Nephron (organoid): Measurements from ENCODE around the gene SH3PXD2A.
A peak's percentile ranks its signal among the peaks of the same experiment; 100 is the strongest.

Source experiments
- H3K27ac Mint-ChIP-seq, 3 experiments: 2 replicates each; pipeline ENCODE4 v1.8.0; 2020; ENCODE audit warnings: mixed read lengths in 3 of 3, mild to moderate bottlenecking in 2 of 3, moderate library complexity in 1 of 3
- H3K27me3 Mint-ChIP-seq: 2 replicates; pipeline ENCODE4 v1.8.0; 2021; ENCODE audit warnings: low read depth, mild to moderate bottlenecking, moderate library complexity, mixed read lengths
- H3K36me3 Mint-ChIP-seq: 2 replicates; pipeline ENCODE4 v1.8.0; 2020; ENCODE audit warnings: low read depth, mixed read lengths
- H3K4me1 Mint-ChIP-seq: 2 replicates; pipeline ENCODE4 v1.8.0; 2020; ENCODE audit warnings: mixed read lengths
- H3K4me3 Mint-ChIP-seq, 3 experiments: 2 replicates each; pipeline ENCODE4 v1.8.0; 2020; ENCODE audit warnings: mild to moderate bottlenecking in 3 of 3, mixed read lengths in 3 of 3, moderate library complexity in 2 of 3
- H3K9me3 Mint-ChIP-seq: 2 replicates; pipeline ENCODE4 v1.8.0; 2020; ENCODE audit warnings: mixed read lengths
- TF ChIP-seq, protein P1 (sequence below), 3 experiments: fragments of 200-600 bp; sonication (generic); IDR thresholded peaks; one replicate each; pipeline ENCODE4 v1.5.0; 2021; ENCODE audit warnings: antibody characterized with exemption in 3 of 3; ENCODE audit not compliant: unreplicated experiment in 3 of 3

SH3PXD2A gene

DNA sequence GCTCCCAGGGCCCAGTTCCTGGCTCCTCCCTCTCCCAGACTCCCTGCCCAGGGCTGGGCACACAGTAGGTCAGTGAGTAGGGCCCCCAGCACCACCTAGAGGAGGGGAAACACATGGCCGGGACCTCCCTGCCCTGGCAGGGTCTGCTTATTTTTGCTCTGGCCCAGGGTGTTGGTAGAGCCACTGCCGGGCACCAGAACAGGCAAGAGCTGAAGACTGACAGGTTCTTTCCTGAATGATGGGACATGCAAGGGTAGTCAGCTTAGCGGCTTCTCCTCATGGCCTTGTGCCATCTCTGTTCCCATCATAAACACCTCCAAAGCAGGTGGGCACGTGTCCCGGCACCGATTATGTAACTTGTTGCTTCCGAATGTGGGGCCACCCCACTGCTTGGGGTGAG lies 275.4 kb downstream of the SH3PXD2A start:
- Mint-ChIP-seq H3K27ac (peak overlapping the region; percentile 25 to 84 (median 77)), H3K27me3 (peaks cover 14% of the 10 kb centered on the region), H3K36me3 (peaks cover 3% of the 10 kb centered on the region), H3K4me1 (peaks cover 66% of the 10 kb centered on the region), H3K9me3 (no peaks in the 10 kb centered on the region), H3K4me3 (peak overlapping the region in 1 of 3 experiments; percentile 12)
- TF ChIP-seq, protein P1, sequence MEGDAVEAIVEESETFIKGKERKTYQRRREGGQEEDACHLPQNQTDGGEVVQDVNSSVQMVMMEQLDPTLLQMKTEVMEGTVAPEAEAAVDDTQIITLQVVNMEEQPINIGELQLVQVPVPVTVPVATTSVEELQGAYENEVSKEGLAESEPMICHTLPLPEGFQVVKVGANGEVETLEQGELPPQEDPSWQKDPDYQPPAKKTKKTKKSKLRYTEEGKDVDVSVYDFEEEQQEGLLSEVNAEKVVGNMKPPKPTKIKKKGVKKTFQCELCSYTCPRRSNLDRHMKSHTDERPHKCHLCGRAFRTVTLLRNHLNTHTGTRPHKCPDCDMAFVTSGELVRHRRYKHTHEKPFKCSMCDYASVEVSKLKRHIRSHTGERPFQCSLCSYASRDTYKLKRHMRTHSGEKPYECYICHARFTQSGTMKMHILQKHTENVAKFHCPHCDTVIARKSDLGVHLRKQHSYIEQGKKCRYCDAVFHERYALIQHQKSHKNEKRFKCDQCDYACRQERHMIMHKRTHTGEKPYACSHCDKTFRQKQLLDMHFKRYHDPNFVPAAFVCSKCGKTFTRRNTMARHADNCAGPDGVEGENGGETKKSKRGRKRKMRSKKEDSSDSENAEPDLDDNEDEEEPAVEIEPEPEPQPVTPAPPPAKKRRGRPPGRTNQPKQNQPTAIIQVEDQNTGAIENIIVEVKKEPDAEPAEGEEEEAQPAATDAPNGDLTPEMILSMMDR (IDR thresholded peaks at IDR 0.05; ENCODE audit: unreplicated experiment in 3 of 3) = no peak

DNA sequence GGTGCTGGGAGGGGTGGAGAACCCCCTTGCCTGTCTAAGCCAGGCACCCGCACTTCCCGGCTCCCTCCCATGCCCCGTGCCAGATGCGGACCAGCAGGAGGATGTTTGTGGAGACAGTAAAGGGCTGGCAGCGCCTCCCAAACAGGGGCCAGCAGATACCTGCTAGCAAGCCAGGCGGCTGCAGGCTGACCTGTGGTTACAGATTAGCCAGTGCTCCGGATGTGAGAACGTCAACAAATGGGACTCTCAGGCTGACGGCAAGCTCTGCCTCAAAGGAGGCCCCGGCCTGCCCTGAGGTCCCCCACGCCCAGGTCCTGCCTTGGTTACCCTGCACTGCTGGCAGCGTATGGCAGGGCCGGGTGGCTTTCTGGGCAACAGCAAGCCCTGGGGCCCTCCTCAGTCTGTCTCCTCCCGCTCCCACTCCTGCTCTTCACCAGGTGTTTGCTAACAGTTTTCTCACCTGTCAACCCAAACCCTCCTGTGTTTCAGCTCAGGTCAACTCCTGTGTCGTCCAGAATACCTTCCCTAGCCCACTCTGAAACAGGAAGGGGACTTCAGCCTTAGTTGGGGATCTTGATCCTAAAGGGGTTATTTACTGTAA lies 276.5 kb downstream of the SH3PXD2A start:
- H3K36me3 Mint-ChIP-seq = peaks cover 2% of the 10 kb centered on the region
- TF ChIP-seq, protein P1 (IDR thresholded peaks at IDR 0.05; ENCODE audit: unreplicated experiment in 3 of 3) = no peak
- peak overlapping the region in 2 of 3 experiments; percentile 35 to 45 for H3K27ac Mint-ChIP-seq
- peaks cover 77% of the 10 kb centered on the region for H3K4me1 Mint-ChIP-seq
- H3K4me3 Mint-ChIP-seq = no peak overlapping the region
- no peaks in the 10 kb centered on the region for H3K9me3 Mint-ChIP-seq
- H3K27me3 Mint-ChIP-seq = peaks cover 17% of the 10 kb centered on the region

- TF ChIP-seq, protein P1 (IDR thresholded peaks at IDR 0.05; ENCODE audit: unreplicated experiment in 3 of 3) = no peak
- Mint-ChIP-seq H3K27ac (peak overlapping the region; percentile 16 to 54 (median 36)), H3K4me3 (peak overlapping the region in 1 of 3 experiments; percentile 1), H3K4me1 (peaks cover 68% of the 10 kb centered on the region), H3K36me3 (no peaks in the 10 kb centered on the region), H3K9me3 (no peaks in the 10 kb centered on the region), H3K27me3 (peaks cover 16% of the 10 kb centered on the region)
These were observed 278.5 kb downstream of the SH3PXD2A start for GRCh38 chr10:103576862-103577261.

DNA sequence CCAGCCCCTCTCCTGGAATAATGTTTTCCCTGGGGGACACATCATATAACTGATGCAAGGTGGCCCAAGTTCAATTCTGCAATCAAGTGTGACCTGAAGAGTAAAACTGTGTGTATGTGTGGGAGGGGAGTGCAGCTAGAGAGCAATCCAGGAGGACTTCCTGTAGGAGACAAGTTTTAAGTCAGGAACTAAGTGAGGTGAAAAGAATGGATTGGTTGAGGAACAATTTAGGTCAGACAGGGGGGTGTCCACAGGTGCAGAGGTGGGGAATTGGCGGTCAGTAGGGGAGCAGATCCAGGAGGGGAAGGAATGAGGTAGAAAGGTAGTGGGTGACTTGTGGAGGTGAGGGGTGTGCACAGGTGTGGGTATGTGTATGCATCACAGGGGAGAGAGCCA lies 279.3 kb downstream of the SH3PXD2A start:
- peaks cover 16% of the 10 kb centered on the region for H3K27me3 Mint-ChIP-seq
- TF ChIP-seq, protein P1 (IDR thresholded peaks at IDR 0.05; ENCODE audit: unreplicated experiment in 3 of 3) = no peak
- H3K4me1 Mint-ChIP-seq = peaks cover 62% of the 10 kb centered on the region
- no peak overlapping the region for H3K27ac Mint-ChIP-seq
- H3K36me3 Mint-ChIP-seq = no peaks in the 10 kb centered on the region
- H3K4me3 Mint-ChIP-seq = no peak overlapping the region
- no peaks in the 10 kb centered on the region for H3K9me3 Mint-ChIP-seq

DNA sequence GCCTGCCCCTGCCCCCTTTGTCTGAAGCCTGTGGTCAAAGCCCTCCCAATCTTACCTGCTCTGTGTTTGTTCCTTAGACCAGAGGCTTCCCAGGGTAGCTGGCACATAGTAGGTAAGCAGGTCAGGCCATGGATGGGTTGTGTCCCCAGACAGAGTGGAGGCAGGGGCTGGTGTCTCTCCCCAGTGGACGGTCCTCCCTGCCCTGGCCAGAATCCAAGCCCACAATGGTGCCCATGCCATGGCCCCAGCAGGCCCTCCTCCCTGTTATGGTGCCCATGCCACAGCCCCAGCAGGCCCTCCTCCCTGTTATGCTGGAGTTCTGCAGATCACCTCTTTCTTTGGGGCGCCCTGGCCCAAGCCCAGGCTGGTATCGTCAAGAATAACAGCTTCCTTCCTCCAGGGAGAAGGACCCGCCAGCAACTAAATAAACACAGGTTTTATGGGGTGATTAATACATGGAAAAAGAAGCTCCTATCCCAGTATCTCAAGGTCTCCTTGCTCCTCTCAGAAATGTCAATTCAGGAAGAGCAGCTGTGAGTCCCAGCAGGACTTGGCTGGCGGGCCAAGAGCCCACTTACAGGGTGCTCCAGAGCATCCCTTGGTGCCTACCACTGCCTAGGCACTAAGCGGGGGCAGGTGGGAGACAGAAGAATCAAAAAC lies 279.8 kb downstream of the SH3PXD2A start:
- Mint-ChIP-seq H3K36me3 (no peaks in the 10 kb centered on the region), H3K4me1 (peaks cover 57% of the 10 kb centered on the region), H3K27ac (no peak overlapping the region), H3K9me3 (no peaks in the 10 kb centered on the region), H3K27me3 (peaks cover 16% of the 10 kb centered on the region), H3K4me3 (no peak overlapping the region)
- TF ChIP-seq, protein P1 (IDR thresholded peaks at IDR 0.05; ENCODE audit: unreplicated experiment in 3 of 3) = no peak
